Adrenal gland (tissue), 5 donors: ENCODE results near the gene WNK4.

Experiments used
- CTCF ChIP-seq, 6 experiments: fragments of 450-650 bp in 4 of 6; fragments of 200-600 bp in 2 of 6; sonication (generic) in 1 of 6; IDR thresholded peaks; 1 replicate in 5 of 6; 2 replicates in 1 of 6; pipeline versions ENCODE4 v1.5.1 to v1.8.0; 2016 to 2021; ENCODE audit warnings: antibody characterized with exemption in 6 of 6, mild to moderate bottlenecking in 2 of 6, moderate library complexity in 1 of 6
- POLR2A ChIP-seq, 2 donors: fragments of 450-650 bp; IDR thresholded peaks; one replicate each; pipeline ENCODE4 v1.6.1; 2017; ENCODE audit warnings: antibody characterized with exemption in 2 of 2, mild to moderate bottlenecking in 2 of 2, moderate library complexity in 1 of 2
- donor health status: DM: no; HTN: no; CAD: no.

- TF ChIP-seq POLR2A (IDR thresholded peaks at IDR 0.05), result no peak
- TF ChIP-seq CTCF (IDR thresholded peaks at IDR 0.05), result no peak
Measured at GRCh38 chr17:42779936-42780850, at the start of gene WNK4.
